H9 (cell line): ENCODE data around the gene DPY19L3. TPM values are rescaled to one million over a fixed set of nuclear protein-coding genes. Genes with fewer than 3 reads are reported as not detected.
"Not testable (repeated sequence)": the region's sequence is repeated elsewhere in the genome, so short reads cannot be mapped to it uniquely, and the experiment has no call there.

Source experiments
- DNase-seq: peaks from one replicate; pipeline ENCODE4 v3.0.0-alpha.2; 2017
- H2AFZ ChIP-seq: one replicate; pipeline ENCODE4 v1.6.1; 2013; ENCODE audit warnings: mild to moderate bottlenecking, low read length, control low read depth, moderate library complexity
- H2AK5ac ChIP-seq: 2 replicates; pipeline ENCODE4 v1.6.1; 2013; ENCODE audit warnings: low read length, control low read depth, mixed read lengths; ENCODE audit not compliant: insufficient read length
- H2BK120ac ChIP-seq: one replicate; pipeline ENCODE4 v1.6.1; 2013; ENCODE audit warnings: low read depth, mild to moderate bottlenecking, low read length, control low read depth, inconsistent platforms; ENCODE audit not compliant: poor library complexity, severe bottlenecking
- H2BK12ac ChIP-seq: 2 replicates; pipeline ENCODE4 v1.6.1; 2013; ENCODE audit warnings: low read length, control low read depth, mixed read lengths, low read depth; ENCODE audit not compliant: insufficient read length
- H2BK15ac ChIP-seq: 2 replicates; pipeline ENCODE4 v1.6.1; 2013; ENCODE audit warnings: low read depth, low read length, control low read depth
- H2BK20ac ChIP-seq: one replicate; pipeline ENCODE4 v1.6.1; 2013; ENCODE audit warnings: low read depth, mild to moderate bottlenecking, low read length, control low read depth, inconsistent platforms; ENCODE audit not compliant: poor library complexity, severe bottlenecking
- H2BK5ac ChIP-seq: 2 replicates; pipeline ENCODE4 v1.6.1; 2013; ENCODE audit warnings: low read length, control low read depth, mixed read lengths; ENCODE audit not compliant: insufficient read length
- H3K14ac ChIP-seq: 2 replicates; pipeline ENCODE4 v1.6.1; 2013; ENCODE audit warnings: low read length, control low read depth; ENCODE audit not compliant: insufficient read depth
- H3K18ac ChIP-seq: 2 replicates; pipeline ENCODE4 v1.6.1; 2013; ENCODE audit warnings: low read depth, mild to moderate bottlenecking, mixed read lengths, low read length, control low read depth; ENCODE audit not compliant: insufficient read length
- H3K23ac ChIP-seq: 2 replicates; pipeline ENCODE4 v1.6.1; 2013; ENCODE audit warnings: low read length, control low read depth, mixed read lengths, low read depth; ENCODE audit not compliant: insufficient read length
- H3K23me2 ChIP-seq: 2 replicates; pipeline ENCODE4 v1.6.1; 2013; ENCODE audit warnings: low read depth, mild to moderate bottlenecking, mixed read lengths, low read length, control low read depth; ENCODE audit not compliant: insufficient read length, poor library complexity, severe bottlenecking
- H3K27ac ChIP-seq: 2 replicates; pipeline ENCODE4 v1.5.1; 2013; ENCODE audit warnings: low read length, control low read depth, mixed read lengths, low read depth; ENCODE audit not compliant: insufficient read length
- H3K27me3 ChIP-seq: 2 replicates; pipeline ENCODE4 v1.6.1; 2013; ENCODE audit warnings: low read length, control low read depth, inconsistent platforms; ENCODE audit not compliant: insufficient read depth
- H3K4ac ChIP-seq: 2 replicates; pipeline ENCODE4 v1.6.1; 2013; ENCODE audit warnings: low read depth, mild to moderate bottlenecking, control low read depth, inconsistent platforms, low read length, moderate library complexity
- H3K4me1 ChIP-seq: 2 replicates; pipeline ENCODE4 v1.6.1; 2013; ENCODE audit warnings: low read length, control low read depth, inconsistent platforms; ENCODE audit not compliant: insufficient read depth
- H3K4me2 ChIP-seq: 2 replicates; pipeline ENCODE4 v1.6.1; 2013; ENCODE audit warnings: low read length, control low read depth, mixed read lengths; ENCODE audit not compliant: insufficient read length, insufficient read depth
- H3K56ac ChIP-seq: 2 replicates; pipeline ENCODE4 v1.6.1; 2013; ENCODE audit warnings: low read depth, mild to moderate bottlenecking, mixed read lengths, low read length, control low read depth; ENCODE audit not compliant: insufficient read length
- H3K79me1 ChIP-seq: 2 replicates; pipeline ENCODE4 v1.6.1; 2013; ENCODE audit warnings: low read depth, mild to moderate bottlenecking, moderate library complexity, low read length, control low read depth, inconsistent platforms; ENCODE audit not compliant: insufficient read depth, poor library complexity, severe bottlenecking
- H3K79me2 ChIP-seq: 2 replicates; pipeline ENCODE4 v1.6.1; 2013; ENCODE audit warnings: low read length, control low read depth, inconsistent platforms; ENCODE audit not compliant: insufficient read depth
- H3K9ac ChIP-seq: 2 replicates; pipeline ENCODE4 v1.6.1; 2013; ENCODE audit warnings: low read length, control low read depth, mixed read lengths; ENCODE audit not compliant: insufficient read length; ENCODE audit errors: extremely low read depth
- H3K9me3 ChIP-seq: one replicate; pipeline ENCODE4 v1.6.1; 2013; ENCODE audit warnings: low read depth, low read length, inconsistent platforms; ENCODE audit not compliant: control insufficient read depth
- H3T11ph ChIP-seq: one replicate; pipeline ENCODE4 v1.6.1; 2013; ENCODE audit warnings: mild to moderate bottlenecking, low read length, control low read depth, inconsistent platforms
- H4K20me1 ChIP-seq: one replicate; pipeline ENCODE4 v1.6.1; 2013; ENCODE audit not compliant: control insufficient read depth, insufficient read length, insufficient read depth
- H4K5ac ChIP-seq: 2 replicates; pipeline ENCODE4 v1.6.1; 2013; ENCODE audit warnings: low read depth, mild to moderate bottlenecking, mixed read lengths, low read length, control low read depth; ENCODE audit not compliant: insufficient read length
- H4K8ac ChIP-seq: replicated peaks from 2 replicates; pipeline ENCODE4 v1.6.1; 2013; ENCODE audit warnings: low read length, control low read depth, mixed read lengths, low read depth; ENCODE audit not compliant: insufficient read length
- H4K91ac ChIP-seq: 2 replicates; pipeline ENCODE4 v1.6.1; 2013; ENCODE audit warnings: low read depth, mild to moderate bottlenecking, moderate library complexity, mixed read lengths, low read length, control low read depth; ENCODE audit not compliant: insufficient read length
- H3K27ac Mint-ChIP-seq, 3 experiments: 2 replicates in 2 of 3; 3 replicates in 1 of 3; pipeline ENCODE4 v1.8.0; 2020 to 2021; ENCODE audit warnings: mixed read lengths in 3 of 3, mild to moderate bottlenecking in 1 of 3, moderate library complexity in 1 of 3
- H3K27me3 Mint-ChIP-seq: 2 replicates; pipeline ENCODE4 v1.8.0; 2021; ENCODE audit warnings: low read depth, mild to moderate bottlenecking, moderate library complexity, mixed read lengths
- H3K36me3 Mint-ChIP-seq, 3 experiments: 2 replicates in 2 of 3; 3 replicates in 1 of 3; pipeline ENCODE4 v1.8.0; 2020 to 2021; ENCODE audit warnings: low read depth in 3 of 3, mixed read lengths in 3 of 3; ENCODE audit not compliant: insufficient read depth in 1 of 3
- H3K4me1 Mint-ChIP-seq, 2 experiments: 2 replicates each; pipeline ENCODE4 v1.8.0; 2020; ENCODE audit warnings: mixed read lengths in 2 of 2
- H3K4me3 Mint-ChIP-seq, 2 experiments: 2 replicates in 1 of 2; 3 replicates in 1 of 2; pipeline ENCODE4 v1.8.0; 2020 to 2021; ENCODE audit warnings: mild to moderate bottlenecking in 2 of 2, mixed read lengths in 2 of 2, moderate library complexity in 1 of 2
- H3K9me3 Mint-ChIP-seq, 2 experiments: 2 replicates in 1 of 2; 3 replicates in 1 of 2; pipeline ENCODE4 v1.8.0; 2020; ENCODE audit warnings: mild to moderate bottlenecking in 2 of 2, mixed read lengths in 2 of 2, moderate library complexity in 1 of 2
- WGBS: extraction: QIAGEN DNeasy Blood & Tissue Kit; methylation state at CpG from one replicate; pipeline ENCODE4 v1.1.7; 2013; ENCODE audit warnings: missing lambda C conversion rate, low lambda C conversion rate, mixed read lengths; ENCODE audit not compliant: insufficient read length; ENCODE audit errors: extremely low coverage; 5-methylcytosine and 5-hydroxymethylcytosine counted together
- total RNA-seq: library from RNA; stranded (reverse); gene quantifications from 2 replicates; pipeline ENCODE4 v1.2.1, GENCODE V29; 2021
- TF ChIP-seq, protein P1 (sequence below): fragments of 200-600 bp; sonication (generic); conservative IDR thresholded peaks from 3 replicates; pipeline ENCODE4 v1.8.0; 2021; ENCODE audit warnings: antibody characterized with exemption, mild to moderate bottlenecking

Gene DPY19L3
- total RNA-seq, 1 experiment from 2014 or later = 54.5 TPM

GRCh38 chr19:32373585-32374295 is 31.8 kb upstream of the DPY19L3 start:
- no peak overlapping the region for H3K23ac ChIP-seq
- H2BK120ac ChIP-seq = no peak overlapping the region
- H4K91ac ChIP-seq = no peak overlapping the region
- no peaks in the 10 kb centered on the region for H3K27me3 Mint-ChIP-seq
- no peak overlapping the region for H2AFZ ChIP-seq
- H3K36me3 Mint-ChIP-seq = peaks cover 47 to 70% (median 58%) of the 10 kb centered on the region in 3 experiments
- H2BK12ac ChIP-seq = no peak overlapping the region
- H3K4ac ChIP-seq = no peak overlapping the region
- H3K56ac ChIP-seq = no peak overlapping the region
- H2BK20ac ChIP-seq = no peak overlapping the region
- H3T11ph ChIP-seq = no peak overlapping the region
- H3K79me2 ChIP-seq = peaks cover 3% of the 10 kb centered on the region
- H3K9me3 Mint-ChIP-seq = peaks cover 5 to 9% of the 10 kb centered on the region in 2 experiments; a peak in 4 of 5 replicates
- H3K27me3 ChIP-seq = no peaks in the 10 kb centered on the region
- no peak overlapping the region for H2BK5ac ChIP-seq
- no peak overlapping the region for H2AK5ac ChIP-seq
- no peak overlapping the region for H3K27ac ChIP-seq
- no peak overlapping the region for H2BK15ac ChIP-seq
- H4K5ac ChIP-seq = no peak overlapping the region
- H3K4me3 Mint-ChIP-seq = no peak overlapping the region
- H3K14ac ChIP-seq = no peak overlapping the region
- no peaks in the 10 kb centered on the region for H3K9me3 ChIP-seq
- H3K79me1 ChIP-seq = peaks cover 5% of the 10 kb centered on the region
- H3K9ac ChIP-seq = no peak overlapping the region
- no peaks in the 10 kb centered on the region for H3K4me1 Mint-ChIP-seq
- WGBS = no CpG with 5 or more reads among the region's 10 CpGs
- H3K4me2 ChIP-seq = no peak overlapping the region
- H3K18ac ChIP-seq = no peak overlapping the region
- H4K20me1 ChIP-seq = no peaks in the 10 kb centered on the region
- no peaks in the 10 kb centered on the region for H3K23me2 ChIP-seq
- no peak for DNase-seq
- H3K27ac Mint-ChIP-seq = no peak overlapping the region
- no peaks in the 10 kb centered on the region for H3K4me1 ChIP-seq
- TF ChIP-seq, protein P1, sequence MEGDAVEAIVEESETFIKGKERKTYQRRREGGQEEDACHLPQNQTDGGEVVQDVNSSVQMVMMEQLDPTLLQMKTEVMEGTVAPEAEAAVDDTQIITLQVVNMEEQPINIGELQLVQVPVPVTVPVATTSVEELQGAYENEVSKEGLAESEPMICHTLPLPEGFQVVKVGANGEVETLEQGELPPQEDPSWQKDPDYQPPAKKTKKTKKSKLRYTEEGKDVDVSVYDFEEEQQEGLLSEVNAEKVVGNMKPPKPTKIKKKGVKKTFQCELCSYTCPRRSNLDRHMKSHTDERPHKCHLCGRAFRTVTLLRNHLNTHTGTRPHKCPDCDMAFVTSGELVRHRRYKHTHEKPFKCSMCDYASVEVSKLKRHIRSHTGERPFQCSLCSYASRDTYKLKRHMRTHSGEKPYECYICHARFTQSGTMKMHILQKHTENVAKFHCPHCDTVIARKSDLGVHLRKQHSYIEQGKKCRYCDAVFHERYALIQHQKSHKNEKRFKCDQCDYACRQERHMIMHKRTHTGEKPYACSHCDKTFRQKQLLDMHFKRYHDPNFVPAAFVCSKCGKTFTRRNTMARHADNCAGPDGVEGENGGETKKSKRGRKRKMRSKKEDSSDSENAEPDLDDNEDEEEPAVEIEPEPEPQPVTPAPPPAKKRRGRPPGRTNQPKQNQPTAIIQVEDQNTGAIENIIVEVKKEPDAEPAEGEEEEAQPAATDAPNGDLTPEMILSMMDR = no peak
- H4K8ac ChIP-seq = no peak overlapping the region

DNA sequence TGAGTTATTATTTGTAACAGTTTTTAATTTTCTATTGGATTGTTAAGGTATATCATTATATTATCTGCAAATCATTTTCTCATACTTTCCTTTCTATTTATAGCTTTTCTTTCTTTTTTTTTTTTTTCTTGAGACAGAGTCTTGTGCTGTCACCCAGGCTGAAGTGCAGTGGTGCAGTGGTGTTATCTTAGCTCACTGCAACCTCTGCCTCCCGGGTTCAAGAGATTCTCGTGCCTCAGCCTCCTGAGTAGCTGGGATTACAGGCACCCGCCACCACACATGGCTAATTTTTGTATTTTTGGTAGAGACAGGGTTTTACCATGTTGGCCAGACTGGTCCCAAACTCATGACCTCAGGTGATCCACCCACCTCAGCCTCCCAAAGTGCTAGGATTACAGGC is 31.2 kb upstream of the DPY19L3 start:
- not testable (repeated sequence) for H3K9me3 ChIP-seq, H3K27me3 Mint-ChIP-seq, H3K23me2 ChIP-seq, H4K8ac ChIP-seq, H4K91ac ChIP-seq, H3K4me3 Mint-ChIP-seq, H2BK120ac ChIP-seq, H2BK12ac ChIP-seq, H2AFZ ChIP-seq, H3K4me2 ChIP-seq, H3K9ac ChIP-seq, H3K4me1 Mint-ChIP-seq, H3K27ac Mint-ChIP-seq, H3K4ac ChIP-seq, H4K5ac ChIP-seq, H2BK5ac ChIP-seq, H3K79me1 ChIP-seq, H2BK20ac ChIP-seq, H2AK5ac ChIP-seq, H3K14ac ChIP-seq, H3K4me1 ChIP-seq, H3K27ac ChIP-seq, H3K79me2 ChIP-seq, H3K56ac ChIP-seq, H3K9me3 Mint-ChIP-seq, H3K23ac ChIP-seq, H3T11ph ChIP-seq, H4K20me1 ChIP-seq, H2BK15ac ChIP-seq, H3K27me3 ChIP-seq, H3K18ac ChIP-seq, DNase-seq
- peaks cover 47 to 72% (median 60%) of the 10 kb centered on the region in 3 experiments for H3K36me3 Mint-ChIP-seq
- no CpG with 5 or more reads among the region's 3 CpGs for WGBS
